HFFc6 (cell line): ENCODE results near the gene FAM174B. TPM values are rescaled to one million over a fixed set of nuclear protein-coding genes. Genes with fewer than 3 reads are reported as not detected.

Experiments
- DNase-seq: peaks from one replicate; pipeline ENCODE4 v3.0.0-alpha.2; 2018
- H3K27ac Mint-ChIP-seq: 2 replicates; pipeline ENCODE4 v1.8.0; 2020; ENCODE audit warnings: mild to moderate bottlenecking, mixed read lengths
- H3K27me3 Mint-ChIP-seq: 2 replicates; pipeline ENCODE4 v1.8.0; 2021; ENCODE audit warnings: mild to moderate bottlenecking, moderate library complexity, mixed read lengths; ENCODE audit not compliant: insufficient read depth
- H3K36me3 Mint-ChIP-seq: 2 replicates; pipeline ENCODE4 v1.8.0; 2021; ENCODE audit warnings: low read depth, mixed read lengths
- H3K4me1 Mint-ChIP-seq: 2 replicates; pipeline ENCODE4 v1.8.0; 2020; ENCODE audit warnings: low read depth, mixed read lengths
- H3K4me3 Mint-ChIP-seq: 2 replicates; pipeline ENCODE4 v1.8.0; 2020; ENCODE audit warnings: mild to moderate bottlenecking, moderate library complexity, mixed read lengths
- H3K9me3 Mint-ChIP-seq: 2 replicates; pipeline ENCODE4 v1.8.0; 2020; ENCODE audit warnings: mild to moderate bottlenecking, mixed read lengths
- total RNA-seq, 6 experiments: library from RNA; stranded (reverse); fragmentation: NEBNext Ultra II Directional; extraction: Animal tissue kit (Norgen Biotek cat#: 25700); gene quantifications; 2 replicates in 1 of 6; 3 replicates in 5 of 6; pipeline ENCODE4 v1.2.3, GENCODE V29; 2021
- TF ChIP-seq, protein P1 (sequence below): fragments of 200-600 bp; sonication (generic); IDR thresholded peaks from 2 replicates; pipeline ENCODE4 v1.5.0; 2021; ENCODE audit warnings: antibody characterized with exemption, mild to moderate bottlenecking

The FAM174B gene
- total RNA-seq, 6 experiments from 2014 or later, result 1.2 to 7.0 (median 2.3) TPM

DNA sequence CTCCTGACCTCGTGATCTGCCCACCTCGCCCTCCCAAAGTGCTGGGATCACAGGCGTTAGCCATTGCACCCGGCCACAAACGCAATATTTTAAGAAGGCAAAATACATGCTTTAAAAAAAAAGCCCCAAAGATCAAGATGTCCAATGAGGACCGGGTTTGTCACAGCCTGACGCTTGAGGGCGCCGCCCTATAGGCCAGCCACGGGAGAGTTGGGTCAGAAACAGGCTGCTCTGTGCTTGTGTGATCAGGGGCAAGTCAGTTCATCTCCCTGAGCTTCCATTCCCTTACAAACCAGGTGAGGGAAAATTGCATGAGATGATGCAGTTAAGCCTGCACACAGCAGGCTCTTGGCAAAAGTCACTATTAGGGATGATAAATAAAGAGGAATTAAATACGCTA, 23.9 kb downstream of the FAM174B start:
- Mint-ChIP-seq H3K4me1 (peaks cover 6% of the 10 kb centered on the region; the same call in 1 of the 2 replicates), H3K9me3 (peaks cover 14% of the 10 kb centered on the region), H3K36me3 (no peaks in the 10 kb centered on the region), H3K27ac (no peak overlapping the region), H3K4me3 (no peak overlapping the region), H3K27me3 (peaks cover 3% of the 10 kb centered on the region; the same call in 1 of the 2 replicates)
- TF ChIP-seq, protein P1, sequence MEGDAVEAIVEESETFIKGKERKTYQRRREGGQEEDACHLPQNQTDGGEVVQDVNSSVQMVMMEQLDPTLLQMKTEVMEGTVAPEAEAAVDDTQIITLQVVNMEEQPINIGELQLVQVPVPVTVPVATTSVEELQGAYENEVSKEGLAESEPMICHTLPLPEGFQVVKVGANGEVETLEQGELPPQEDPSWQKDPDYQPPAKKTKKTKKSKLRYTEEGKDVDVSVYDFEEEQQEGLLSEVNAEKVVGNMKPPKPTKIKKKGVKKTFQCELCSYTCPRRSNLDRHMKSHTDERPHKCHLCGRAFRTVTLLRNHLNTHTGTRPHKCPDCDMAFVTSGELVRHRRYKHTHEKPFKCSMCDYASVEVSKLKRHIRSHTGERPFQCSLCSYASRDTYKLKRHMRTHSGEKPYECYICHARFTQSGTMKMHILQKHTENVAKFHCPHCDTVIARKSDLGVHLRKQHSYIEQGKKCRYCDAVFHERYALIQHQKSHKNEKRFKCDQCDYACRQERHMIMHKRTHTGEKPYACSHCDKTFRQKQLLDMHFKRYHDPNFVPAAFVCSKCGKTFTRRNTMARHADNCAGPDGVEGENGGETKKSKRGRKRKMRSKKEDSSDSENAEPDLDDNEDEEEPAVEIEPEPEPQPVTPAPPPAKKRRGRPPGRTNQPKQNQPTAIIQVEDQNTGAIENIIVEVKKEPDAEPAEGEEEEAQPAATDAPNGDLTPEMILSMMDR, result 0 out of 2 replicates have a peak, but pooled peaks have one; percentile 16
- DNase-seq, result no peak

DNA sequence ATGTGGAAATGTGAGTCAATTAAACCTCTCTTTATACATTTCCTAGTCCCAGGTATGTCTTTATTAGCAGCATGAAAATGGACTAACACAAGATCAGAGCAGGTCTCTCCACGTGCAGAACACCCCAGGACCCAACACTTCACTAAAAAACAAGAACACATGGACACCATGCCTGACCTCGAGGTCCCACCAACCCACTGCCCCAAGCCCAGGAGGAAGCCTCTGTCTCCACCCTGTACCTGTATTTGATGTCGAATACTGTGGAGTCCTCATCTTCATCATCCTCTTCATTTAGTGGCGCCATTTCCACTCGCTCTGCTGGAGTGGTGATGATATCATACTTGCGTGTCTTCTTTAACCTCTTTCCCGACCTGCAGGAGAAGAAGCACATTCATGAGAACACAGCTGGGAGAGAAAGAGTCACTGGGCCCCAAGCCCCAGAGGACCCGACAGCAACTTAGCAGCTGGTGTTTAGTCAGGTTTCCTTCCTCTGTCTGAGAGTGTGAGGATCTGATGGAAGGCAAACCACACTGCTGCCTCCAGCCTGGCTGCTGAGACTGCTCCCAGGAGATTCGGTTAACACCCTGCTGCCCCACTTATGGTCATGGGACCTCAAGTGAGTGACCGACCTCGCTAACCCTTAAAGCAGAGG, 25.5 kb downstream of the FAM174B start:
- TF ChIP-seq, protein P1, result no peak
- Mint-ChIP-seq H3K9me3 (peaks cover 9% of the 10 kb centered on the region), H3K36me3 (no peaks in the 10 kb centered on the region), H3K4me3 (no peak overlapping the region), H3K27me3 (peaks cover 3% of the 10 kb centered on the region; the same call in 1 of the 2 replicates), H3K4me1 (peaks cover 15% of the 10 kb centered on the region), H3K27ac (no peak overlapping the region)
- no peak for DNase-seq

DNA sequence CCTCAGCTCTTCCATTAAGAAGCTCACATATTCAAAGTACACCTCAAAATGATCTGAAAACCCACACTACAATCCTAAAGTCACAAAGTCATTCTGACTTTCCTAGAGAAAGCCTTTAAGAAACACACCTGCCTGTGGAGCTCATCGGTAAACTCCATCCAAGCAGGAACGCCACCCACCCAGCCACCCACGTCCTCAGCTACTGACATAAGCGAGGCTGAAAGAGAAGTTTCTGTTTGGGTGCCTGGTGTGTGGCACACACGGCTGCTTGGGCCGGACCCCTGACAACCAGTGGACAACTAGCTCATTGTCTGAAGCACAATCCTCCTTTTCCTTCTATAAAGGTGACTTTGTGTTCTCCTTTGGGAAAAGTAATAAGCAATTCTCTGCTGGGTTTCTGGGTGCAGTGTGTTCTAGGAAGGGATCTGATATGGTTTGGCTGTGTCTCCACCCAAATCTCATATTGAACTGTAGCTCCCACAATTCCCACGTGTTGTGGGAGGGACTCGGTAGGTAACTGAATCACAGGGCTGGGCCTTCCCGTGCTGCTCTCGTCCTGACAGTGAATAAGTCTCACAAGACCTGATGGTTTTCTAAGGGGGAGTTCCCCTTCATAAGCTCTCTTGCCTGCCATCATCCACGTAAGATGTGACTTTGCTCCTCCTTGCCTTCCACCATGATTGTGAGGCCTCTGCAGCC, 26.1 kb downstream of the FAM174B start:
- H3K4me1 Mint-ChIP-seq, result peaks cover 21% of the 10 kb centered on the region
- no peak overlapping the region for H3K4me3 Mint-ChIP-seq
- peaks cover 3% of the 10 kb centered on the region; the same call in 1 of the 2 replicates for H3K27me3 Mint-ChIP-seq
- peaks cover 7% of the 10 kb centered on the region for H3K9me3 Mint-ChIP-seq
- TF ChIP-seq, protein P1, result no peak
- no peak for DNase-seq
- no peak overlapping the region for H3K27ac Mint-ChIP-seq
- no peaks in the 10 kb centered on the region for H3K36me3 Mint-ChIP-seq

DNA sequence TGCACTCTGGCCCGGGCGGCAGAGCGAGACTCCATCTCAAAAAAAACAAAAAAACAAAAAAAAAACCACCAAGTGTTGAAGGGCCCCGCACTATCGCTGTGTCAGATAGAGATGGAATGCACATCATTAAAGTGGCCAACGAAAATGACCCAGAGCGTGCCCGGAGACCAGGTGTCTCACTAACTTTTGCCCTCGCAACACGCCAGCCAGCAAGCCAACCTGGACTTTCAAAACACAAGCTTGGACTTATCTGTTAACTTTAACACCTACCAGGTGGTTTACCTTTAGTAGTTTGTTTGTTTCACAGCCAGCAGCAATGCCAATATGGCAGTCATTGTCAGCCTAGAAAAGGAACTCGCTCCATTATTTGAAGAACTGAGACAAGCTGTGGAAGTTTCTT, 28.6 kb downstream of the FAM174B start:
- H3K27ac Mint-ChIP-seq, result no peak overlapping the region
- TF ChIP-seq, protein P1, result no peak
- no peaks in the 10 kb centered on the region for H3K36me3 Mint-ChIP-seq
- no peak overlapping the region for H3K4me3 Mint-ChIP-seq
- no peak for DNase-seq
- H3K9me3 Mint-ChIP-seq, result peaks cover 7% of the 10 kb centered on the region
- peaks cover 22% of the 10 kb centered on the region for H3K4me1 Mint-ChIP-seq
- H3K27me3 Mint-ChIP-seq, result peaks cover 3% of the 10 kb centered on the region

DNA sequence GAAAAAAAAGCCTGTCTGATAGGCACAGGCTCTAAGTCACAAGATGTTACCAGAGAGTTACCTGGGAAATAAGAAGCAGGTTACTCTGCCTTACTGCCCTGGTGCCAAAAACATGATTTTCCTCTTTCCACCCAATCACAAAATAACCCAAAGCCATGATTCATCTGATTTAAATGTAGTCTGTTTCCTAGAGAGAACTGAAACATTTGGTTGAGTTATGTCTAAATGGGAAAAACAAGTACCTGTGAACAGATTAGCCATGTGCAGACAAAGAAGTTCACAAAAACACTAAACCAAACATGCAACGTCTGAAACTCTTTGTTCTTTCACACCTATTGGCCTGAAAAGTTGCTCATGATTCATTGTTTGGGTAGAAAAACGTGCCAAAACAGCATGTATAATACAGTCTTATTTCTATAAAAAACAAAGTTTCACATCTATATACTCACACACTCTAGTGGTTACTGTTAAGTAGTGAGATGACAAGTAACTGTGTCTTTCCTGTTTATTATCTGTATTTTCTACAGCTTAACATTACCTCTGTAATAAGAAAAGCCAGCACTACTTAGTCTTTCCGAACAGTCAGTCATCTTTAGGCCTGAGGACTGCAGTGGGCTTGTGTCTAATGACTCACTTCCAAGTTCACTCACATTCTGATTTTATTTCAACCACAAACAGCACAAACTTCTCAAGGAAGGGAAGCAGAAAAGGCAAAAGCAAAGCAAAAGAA, 30.2 kb downstream of the FAM174B start:
- peak overlapping the region; percentile 72; the same call in 1 of the 2 replicates for H3K27ac Mint-ChIP-seq
- TF ChIP-seq, protein P1, result peak; percentile 19; the same call in 1 of the 2 replicates
- H3K9me3 Mint-ChIP-seq, result peaks cover 7% of the 10 kb centered on the region
- no peaks in the 10 kb centered on the region for H3K36me3 Mint-ChIP-seq
- peaks cover 22% of the 10 kb centered on the region for H3K4me1 Mint-ChIP-seq
- H3K4me3 Mint-ChIP-seq, result peak overlapping the region; percentile 32; the same call in 1 of the 2 replicates
- peak; percentile 64 for DNase-seq
- peaks cover 3% of the 10 kb centered on the region for H3K27me3 Mint-ChIP-seq
